ENCODE measurements around the gene ABCA9.
"Not testable (repeated sequence)": the region's sequence is repeated elsewhere in the genome, so short reads cannot be mapped to it uniquely, and the experiment has no call there.

ABCA9 gene

GRCh38 chr17:68943812-68944182 lies 116.9 kb downstream of the ABCA9 start:
- peak; percentile 87 for TF ChIP-seq ZNF146 (tag by site-specific recombination; IDR thresholded peaks at IDR 0.05)
- TF ChIP-seq ZNF280D (tag by site-specific recombination; IDR thresholded peaks at IDR 0.05), result 0 out of 2 replicates have a peak, but pooled peaks have one; percentile 19
- H3K36me3 ChIP-seq (ENCODE audit: control insufficient read depth in 2 of 2, insufficient read depth in 1 of 2, low read length in 2 of 2); H3K4me1 ChIP-seq (ENCODE audit: control insufficient read depth, insufficient read depth, low read length); H3K27ac ChIP-seq (ENCODE audit: extremely low read depth, low read depth, low read length); H3K4me3 ChIP-seq (ENCODE audit: low read depth, low read length); POLR2A ChIA-PET; H3K9me3 ChIP-seq (ENCODE audit: control insufficient read depth, insufficient read depth, low read depth, low read length): not testable (repeated sequence)
- CTCF ChIA-PET, result interaction anchor here (0.6 to 1.5 kb wide), 2 partner anchors 166 to 1173 kb away, joined by 4 to 5 read pairs; no protein-coding TSS in a partner anchor

GRCh38 chr17:68943123-68943811 lies 117.5 kb downstream of the ABCA9 start:
- Histone ChIP-seq H3K36me3 (ENCODE audit: control insufficient read depth in 2 of 2, insufficient read depth in 1 of 2, low read length in 2 of 2) (no peaks in the 10 kb centered on the region), H3K9me3 (ENCODE audit: control insufficient read depth, insufficient read depth, low read depth, low read length) (no peaks in the 10 kb centered on the region), H3K4me3 (ENCODE audit: low read depth, low read length) (no peak overlapping the region), H3K4me1 (ENCODE audit: control insufficient read depth, insufficient read depth, low read length) (no peaks in the 10 kb centered on the region), H3K27ac (ENCODE audit: extremely low read depth, low read depth, low read length) (no peak overlapping the region)
- ChIA-PET CTCF (interaction anchor here (0.6 to 1.5 kb wide), 3 partner anchors 42 to 1173 kb away, joined by 4 to 5 read pairs (median 4); no protein-coding TSS in a partner anchor), POLR2A (no interaction called here)
- no peak for TF ChIP-seq ZNF391 (tag by site-specific recombination; IDR thresholded peaks at IDR 0.05; ENCODE audit: borderline replicate concordance, low read depth)
- TF ChIP-seq ZBTB7A (tag by site-specific recombination; IDR thresholded peaks at IDR 0.05; ENCODE audit: low read depth), result no peak
- TF ChIP-seq ZNF175 (tag by site-specific recombination; IDR thresholded peaks at IDR 0.05), result no peak
- no peak for TF ChIP-seq ZBTB1 (tag by site-specific recombination; IDR thresholded peaks at IDR 0.05)
- TF ChIP-seq YY2 (tag by site-specific recombination; IDR thresholded peaks at IDR 0.05), result no peak
- TF ChIP-seq, protein P1, sequence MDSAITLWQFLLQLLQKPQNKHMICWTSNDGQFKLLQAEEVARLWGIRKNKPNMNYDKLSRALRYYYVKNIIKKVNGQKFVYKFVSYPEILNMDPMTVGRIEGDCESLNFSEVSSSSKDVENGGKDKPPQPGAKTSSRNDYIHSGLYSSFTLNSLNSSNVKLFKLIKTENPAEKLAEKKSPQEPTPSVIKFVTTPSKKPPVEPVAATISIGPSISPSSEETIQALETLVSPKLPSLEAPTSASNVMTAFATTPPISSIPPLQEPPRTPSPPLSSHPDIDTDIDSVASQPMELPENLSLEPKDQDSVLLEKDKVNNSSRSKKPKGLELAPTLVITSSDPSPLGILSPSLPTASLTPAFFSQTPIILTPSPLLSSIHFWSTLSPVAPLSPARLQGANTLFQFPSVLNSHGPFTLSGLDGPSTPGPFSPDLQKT (IDR thresholded peaks at IDR 0.05; ENCODE audit: borderline replicate concordance, low read depth, low read length), result no peak
- TF ChIP-seq ZNF645 (tag by site-specific recombination; IDR thresholded peaks at IDR 0.05), result no peak
- no peak for TF ChIP-seq ZNF473 (tag by site-specific recombination; IDR thresholded peaks at IDR 0.05)
- TF ChIP-seq ZNF350 (tag by site-specific recombination; IDR thresholded peaks at IDR 0.05), result no peak

GRCh38 chr17:68942389-68942788 lies 118.3 kb downstream of the ABCA9 start:
- H3K4me1 ChIP-seq (ENCODE audit: control insufficient read depth, insufficient read depth, low read length), result no peaks in the 10 kb centered on the region
- POLR2A ChIA-PET, result no interaction called here
- H3K27ac ChIP-seq (ENCODE audit: extremely low read depth, low read depth, low read length), result no peak overlapping the region
- no peaks in the 10 kb centered on the region for H3K36me3 ChIP-seq (ENCODE audit: control insufficient read depth in 2 of 2, insufficient read depth in 1 of 2, low read length in 2 of 2)
- no peak overlapping the region for H3K4me3 ChIP-seq (ENCODE audit: low read depth, low read length)
- no peaks in the 10 kb centered on the region for H3K9me3 ChIP-seq (ENCODE audit: control insufficient read depth, insufficient read depth, low read depth, low read length)
- CTCF ChIA-PET, result interaction anchor here (0.6 to 1.5 kb wide), 2 partner anchors 41 to 165 kb away, joined by 4 to 5 read pairs; no protein-coding TSS in a partner anchor
- TF ChIP-seq TCF7L2 (IDR thresholded peaks at IDR 0.05; ENCODE audit: borderline replicate concordance, low read depth, low read length) (no peak), ZNF776 (tag by site-specific recombination; IDR thresholded peaks at IDR 0.05; ENCODE audit: borderline replicate concordance) (no peak), ZNF311 (tag by site-specific recombination; IDR thresholded peaks at IDR 0.05; ENCODE audit: borderline replicate concordance) (no peak), ZXDB (tag by site-specific recombination; IDR thresholded peaks at IDR 0.05) (no peak), SP2 (tag by site-specific recombination; IDR thresholded peaks at IDR 0.05) (no peak), ZNF239 (tag by site-specific recombination; IDR thresholded peaks at IDR 0.05) (no peak), ZNF248 (tag by site-specific recombination; IDR thresholded peaks at IDR 0.05) (no peak)
- TF ChIP-seq, protein P2, sequence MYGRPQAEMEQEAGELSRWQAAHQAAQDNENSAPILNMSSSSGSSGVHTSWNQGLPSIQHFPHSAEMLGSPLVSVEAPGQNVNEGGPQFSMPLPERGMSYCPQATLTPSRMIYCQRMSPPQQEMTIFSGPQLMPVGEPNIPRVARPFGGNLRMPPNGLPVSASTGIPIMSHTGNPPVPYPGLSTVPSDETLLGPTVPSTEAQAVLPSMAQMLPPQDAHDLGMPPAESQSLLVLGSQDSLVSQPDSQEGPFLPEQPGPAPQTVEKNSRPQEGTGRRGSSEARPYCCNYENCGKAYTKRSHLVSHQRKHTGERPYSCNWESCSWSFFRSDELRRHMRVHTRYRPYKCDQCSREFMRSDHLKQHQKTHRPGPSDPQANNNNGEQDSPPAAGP (tag by site-specific recombination; IDR thresholded peaks at IDR 0.05), result no peak
- TF ChIP-seq, protein P3, sequence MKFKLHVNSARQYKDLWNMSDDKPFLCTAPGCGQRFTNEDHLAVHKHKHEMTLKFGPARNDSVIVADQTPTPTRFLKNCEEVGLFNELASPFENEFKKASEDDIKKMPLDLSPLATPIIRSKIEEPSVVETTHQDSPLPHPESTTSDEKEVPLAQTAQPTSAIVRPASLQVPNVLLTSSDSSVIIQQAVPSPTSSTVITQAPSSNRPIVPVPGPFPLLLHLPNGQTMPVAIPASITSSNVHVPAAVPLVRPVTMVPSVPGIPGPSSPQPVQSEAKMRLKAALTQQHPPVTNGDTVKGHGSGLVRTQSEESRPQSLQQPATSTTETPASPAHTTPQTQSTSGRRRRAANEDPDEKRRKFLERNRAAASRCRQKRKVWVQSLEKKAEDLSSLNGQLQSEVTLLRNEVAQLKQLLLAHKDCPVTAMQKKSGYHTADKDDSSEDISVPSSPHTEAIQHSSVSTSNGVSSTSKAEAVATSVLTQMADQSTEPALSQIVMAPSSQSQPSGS (tag by site-specific recombination; IDR thresholded peaks at IDR 0.05; ENCODE audit: low read depth), result no peak
- TF ChIP-seq, protein P4, sequence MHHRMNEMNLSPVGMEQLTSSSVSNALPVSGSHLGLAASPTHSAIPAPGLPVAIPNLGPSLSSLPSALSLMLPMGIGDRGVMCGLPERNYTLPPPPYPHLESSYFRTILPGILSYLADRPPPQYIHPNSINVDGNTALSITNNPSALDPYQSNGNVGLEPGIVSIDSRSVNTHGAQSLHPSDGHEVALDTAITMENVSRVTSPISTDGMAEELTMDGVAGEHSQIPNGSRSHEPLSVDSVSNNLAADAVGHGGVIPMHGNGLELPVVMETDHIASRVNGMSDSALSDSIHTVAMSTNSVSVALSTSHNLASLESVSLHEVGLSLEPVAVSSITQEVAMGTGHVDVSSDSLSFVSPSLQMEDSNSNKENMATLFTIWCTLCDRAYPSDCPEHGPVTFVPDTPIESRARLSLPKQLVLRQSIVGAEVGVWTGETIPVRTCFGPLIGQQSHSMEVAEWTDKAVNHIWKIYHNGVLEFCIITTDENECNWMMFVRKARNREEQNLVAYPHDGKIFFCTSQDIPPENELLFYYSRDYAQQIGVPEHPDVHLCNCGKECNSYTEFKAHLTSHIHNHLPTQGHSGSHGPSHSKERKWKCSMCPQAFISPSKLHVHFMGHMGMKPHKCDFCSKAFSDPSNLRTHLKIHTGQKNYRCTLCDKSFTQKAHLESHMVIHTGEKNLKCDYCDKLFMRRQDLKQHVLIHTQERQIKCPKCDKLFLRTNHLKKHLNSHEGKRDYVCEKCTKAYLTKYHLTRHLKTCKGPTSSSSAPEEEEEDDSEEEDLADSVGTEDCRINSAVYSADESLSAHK (tag by site-specific recombination; IDR thresholded peaks at IDR 0.05), result no peak
